SK-N-SH treated with all-trans-retinoic acid at 6 μM for 48 hours (cell line): ENCODE measurements around the gene KCNMA1.

Experiments
- ATAC-seq: fragments of 200-7000 bp; cut with Tn5 transposase; 3 replicates; pipeline ENCODE4 v1.9.1; 2020; ENCODE audit warnings: mild to moderate bottlenecking, moderate library complexity
- ARNTL ChIP-seq: fragments of 450-650 bp; formaldehyde crosslinking; IDR thresholded peaks from 2 replicates; pipeline ENCODE4 v1.5.0; 2020; ENCODE audit warnings: low read depth, mild to moderate bottlenecking, moderate library complexity, borderline replicate concordance
- BACH2 ChIP-seq: fragments of 250-450 bp; sonication (Bioruptor Pico); IDR thresholded peaks from 2 replicates; pipeline ENCODE4 v1.9.0; 2021; ENCODE audit warnings: mild to moderate bottlenecking, borderline replicate concordance
- CSDC2 ChIP-seq: fragments of 250-450 bp; sonication (Bioruptor Pico); IDR thresholded peaks from 2 replicates; pipeline ENCODE4 v1.5.0; 2020; ENCODE audit warnings: mild to moderate bottlenecking, moderate library complexity
- ESRRG ChIP-seq: fragments of 250-450 bp; sonication (Bioruptor Pico); IDR thresholded peaks from 2 replicates; pipeline ENCODE4 v1.6.1; 2021; ENCODE audit warnings: mild to moderate bottlenecking
- GLIS3 ChIP-seq: fragments of 250-450 bp; sonication (Bioruptor Pico); IDR thresholded peaks from 2 replicates; pipeline ENCODE4 v1.5.0; 2020; ENCODE audit warnings: mild to moderate bottlenecking, moderate library complexity
- ISL1 ChIP-seq: fragments of 250-450 bp; sonication (Bioruptor Pico); IDR thresholded peaks from 2 replicates; pipeline ENCODE4 v2.1.2; 2022; ENCODE audit warnings: mild to moderate bottlenecking, moderate library complexity
- OSR1 ChIP-seq: fragments of 250-450 bp; sonication (Bioruptor Pico); IDR thresholded peaks from 2 replicates; pipeline ENCODE4 v1.8.0; 2022; ENCODE audit warnings: moderate library complexity, mild to moderate bottlenecking, inconsistent platforms
- PPARA ChIP-seq: fragments of 250-450 bp; sonication (Bioruptor Pico); IDR thresholded peaks from 2 replicates; pipeline ENCODE4 v1.5.0; 2020; ENCODE audit warnings: mild to moderate bottlenecking, borderline replicate concordance
- RARB ChIP-seq: fragments of 250-450 bp; sonication (Bioruptor Pico); IDR thresholded peaks from 2 replicates; pipeline ENCODE4 v1.8.0; 2021; ENCODE audit warnings: mild to moderate bottlenecking, moderate library complexity
- SNAI2 ChIP-seq: fragments of 250-450 bp; sonication (Bioruptor Pico); IDR thresholded peaks from 2 replicates; pipeline ENCODE4 v1.5.0; 2020; ENCODE audit warnings: mild to moderate bottlenecking, moderate library complexity
- TCF4 ChIP-seq: fragments of 250-450 bp; sonication (Bioruptor Pico); IDR thresholded peaks from 2 replicates; pipeline ENCODE4 v1.8.0; 2021; ENCODE audit warnings: mild to moderate bottlenecking, moderate library complexity, borderline replicate concordance
- TOX ChIP-seq: fragments of 250-450 bp; sonication (Bioruptor Pico); IDR thresholded peaks from 2 replicates; pipeline ENCODE4 v1.8.0; 2021; ENCODE audit warnings: mild to moderate bottlenecking, moderate library complexity, borderline replicate concordance
- ZC3H10 ChIP-seq: fragments of 250-450 bp; sonication (Bioruptor Pico); IDR thresholded peaks from 2 replicates; pipeline ENCODE4 v1.5.1; 2021; ENCODE audit warnings: mild to moderate bottlenecking, moderate library complexity
- ZFP3 ChIP-seq: fragments of 250-450 bp; sonication (Bioruptor Pico); IDR thresholded peaks from 2 replicates; pipeline ENCODE4 v1.5.0; 2020; ENCODE audit warnings: mild to moderate bottlenecking, moderate library complexity
- ZFP30 ChIP-seq: fragments of 450-650 bp; formaldehyde crosslinking; IDR thresholded peaks from 2 replicates; pipeline ENCODE4 v1.5.0; 2022; ENCODE audit warnings: mild to moderate bottlenecking, moderate library complexity
- ZNF565 ChIP-seq: fragments of 450-650 bp; formaldehyde crosslinking; conservative IDR thresholded peaks from 2 replicates; pipeline ENCODE4 v1.5.0; 2020; ENCODE audit warnings: low read depth, mild to moderate bottlenecking, moderate library complexity
- ZNF70 ChIP-seq: fragments of 450-650 bp; formaldehyde crosslinking; IDR thresholded peaks from 2 replicates; pipeline ENCODE4 v1.5.0; 2020; ENCODE audit warnings: mild to moderate bottlenecking, moderate library complexity
- ZNF8 ChIP-seq: fragments of 450-650 bp; formaldehyde crosslinking; IDR thresholded peaks from 2 replicates; pipeline ENCODE4 v1.5.0; 2020; ENCODE audit warnings: mild to moderate bottlenecking, moderate library complexity
- TF ChIP-seq, protein P1 (sequence below): fragments of 250-450 bp; sonication (Bioruptor Pico); IDR thresholded peaks from 2 replicates; pipeline ENCODE4 v1.5.1; 2020; ENCODE audit warnings: low read depth, mild to moderate bottlenecking, moderate library complexity
- TF ChIP-seq, protein P2 (sequence below): fragments of 250-450 bp; sonication (Bioruptor Pico); IDR thresholded peaks from 2 replicates; pipeline ENCODE4 v1.8.0; 2020; ENCODE audit warnings: mild to moderate bottlenecking, moderate library complexity, borderline replicate concordance
- TF ChIP-seq, protein P3 (sequence below): fragments of 250-450 bp; sonication (Bioruptor Pico); IDR thresholded peaks from 2 replicates; pipeline ENCODE4 v1.5.0; 2020; ENCODE audit warnings: mild to moderate bottlenecking, moderate library complexity
- TF ChIP-seq, protein P4 (sequence below): fragments of 250-450 bp; sonication (Bioruptor Pico); IDR thresholded peaks from 2 replicates; pipeline ENCODE4 v1.8.0; 2021; ENCODE audit warnings: low read depth, mild to moderate bottlenecking, moderate library complexity, borderline replicate concordance

The KCNMA1 gene

DNA sequence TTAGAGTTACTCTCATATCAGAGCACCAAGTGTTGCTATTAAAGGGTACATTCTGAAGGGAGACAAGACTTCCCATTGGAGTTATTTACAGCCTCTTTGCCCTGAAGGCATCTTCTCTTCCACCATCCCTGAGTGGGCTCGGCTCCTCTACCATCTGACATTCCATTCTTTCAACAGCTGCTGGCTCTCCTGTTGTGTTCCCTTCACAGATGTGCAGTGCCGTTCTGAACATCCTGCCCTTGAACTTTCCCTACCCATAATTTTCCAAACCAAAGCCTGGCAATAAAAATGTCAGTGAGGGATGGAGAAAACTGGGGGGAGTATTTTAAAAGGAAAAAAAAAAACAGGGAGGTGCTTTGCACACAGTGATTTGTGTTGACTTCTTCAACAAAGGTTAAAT lies 392.9 kb downstream of the KCNMA1 start:
- TF ChIP-seq TCF4 (CRISPR knock-in tag) (no peak), ZFP30 (no peak), ZNF565 (CRISPR knock-in tag) (no peak), ZFP3 (CRISPR knock-in tag) (no peak), CSDC2 (CRISPR knock-in tag) (no peak), PPARA (CRISPR knock-in tag) (no peak), BACH2 (CRISPR knock-in tag) (no peak), GLIS3 (CRISPR knock-in tag) (no peak), ARNTL (CRISPR knock-in tag) (no peak), ZNF8 (CRISPR knock-in tag) (no peak), ESRRG (CRISPR knock-in tag) (no peak), TOX (CRISPR knock-in tag) (no peak), RARB (CRISPR knock-in tag) (no peak), SNAI2 (CRISPR knock-in tag) (no peak), ISL1 (CRISPR knock-in tag) (no peak), OSR1 (CRISPR knock-in tag) (no peak), ZC3H10 (CRISPR knock-in tag) (no peak)
- TF ChIP-seq, protein P1, sequence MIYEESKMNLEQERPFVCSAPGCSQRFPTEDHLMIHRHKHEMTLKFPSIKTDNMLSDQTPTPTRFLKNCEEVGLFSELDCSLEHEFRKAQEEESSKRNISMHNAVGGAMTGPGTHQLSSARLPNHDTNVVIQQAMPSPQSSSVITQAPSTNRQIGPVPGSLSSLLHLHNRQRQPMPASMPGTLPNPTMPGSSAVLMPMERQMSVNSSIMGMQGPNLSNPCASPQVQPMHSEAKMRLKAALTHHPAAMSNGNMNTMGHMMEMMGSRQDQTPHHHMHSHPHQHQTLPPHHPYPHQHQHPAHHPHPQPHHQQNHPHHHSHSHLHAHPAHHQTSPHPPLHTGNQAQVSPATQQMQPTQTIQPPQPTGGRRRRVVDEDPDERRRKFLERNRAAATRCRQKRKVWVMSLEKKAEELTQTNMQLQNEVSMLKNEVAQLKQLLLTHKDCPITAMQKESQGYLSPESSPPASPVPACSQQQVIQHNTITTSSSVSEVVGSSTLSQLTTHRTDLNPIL, result no peak
- TF ChIP-seq, protein P2, sequence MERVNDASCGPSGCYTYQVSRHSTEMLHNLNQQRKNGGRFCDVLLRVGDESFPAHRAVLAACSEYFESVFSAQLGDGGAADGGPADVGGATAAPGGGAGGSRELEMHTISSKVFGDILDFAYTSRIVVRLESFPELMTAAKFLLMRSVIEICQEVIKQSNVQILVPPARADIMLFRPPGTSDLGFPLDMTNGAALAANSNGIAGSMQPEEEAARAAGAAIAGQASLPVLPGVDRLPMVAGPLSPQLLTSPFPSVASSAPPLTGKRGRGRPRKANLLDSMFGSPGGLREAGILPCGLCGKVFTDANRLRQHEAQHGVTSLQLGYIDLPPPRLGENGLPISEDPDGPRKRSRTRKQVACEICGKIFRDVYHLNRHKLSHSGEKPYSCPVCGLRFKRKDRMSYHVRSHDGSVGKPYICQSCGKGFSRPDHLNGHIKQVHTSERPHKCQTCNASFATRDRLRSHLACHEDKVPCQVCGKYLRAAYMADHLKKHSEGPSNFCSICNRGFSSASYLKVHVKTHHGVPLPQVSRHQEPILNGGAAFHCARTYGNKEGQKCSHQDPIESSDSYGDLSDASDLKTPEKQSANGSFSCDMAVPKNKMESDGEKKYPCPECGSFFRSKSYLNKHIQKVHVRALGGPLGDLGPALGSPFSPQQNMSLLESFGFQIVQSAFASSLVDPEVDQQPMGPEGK (CRISPR knock-in tag), result no peak
- TF ChIP-seq, protein P3, sequence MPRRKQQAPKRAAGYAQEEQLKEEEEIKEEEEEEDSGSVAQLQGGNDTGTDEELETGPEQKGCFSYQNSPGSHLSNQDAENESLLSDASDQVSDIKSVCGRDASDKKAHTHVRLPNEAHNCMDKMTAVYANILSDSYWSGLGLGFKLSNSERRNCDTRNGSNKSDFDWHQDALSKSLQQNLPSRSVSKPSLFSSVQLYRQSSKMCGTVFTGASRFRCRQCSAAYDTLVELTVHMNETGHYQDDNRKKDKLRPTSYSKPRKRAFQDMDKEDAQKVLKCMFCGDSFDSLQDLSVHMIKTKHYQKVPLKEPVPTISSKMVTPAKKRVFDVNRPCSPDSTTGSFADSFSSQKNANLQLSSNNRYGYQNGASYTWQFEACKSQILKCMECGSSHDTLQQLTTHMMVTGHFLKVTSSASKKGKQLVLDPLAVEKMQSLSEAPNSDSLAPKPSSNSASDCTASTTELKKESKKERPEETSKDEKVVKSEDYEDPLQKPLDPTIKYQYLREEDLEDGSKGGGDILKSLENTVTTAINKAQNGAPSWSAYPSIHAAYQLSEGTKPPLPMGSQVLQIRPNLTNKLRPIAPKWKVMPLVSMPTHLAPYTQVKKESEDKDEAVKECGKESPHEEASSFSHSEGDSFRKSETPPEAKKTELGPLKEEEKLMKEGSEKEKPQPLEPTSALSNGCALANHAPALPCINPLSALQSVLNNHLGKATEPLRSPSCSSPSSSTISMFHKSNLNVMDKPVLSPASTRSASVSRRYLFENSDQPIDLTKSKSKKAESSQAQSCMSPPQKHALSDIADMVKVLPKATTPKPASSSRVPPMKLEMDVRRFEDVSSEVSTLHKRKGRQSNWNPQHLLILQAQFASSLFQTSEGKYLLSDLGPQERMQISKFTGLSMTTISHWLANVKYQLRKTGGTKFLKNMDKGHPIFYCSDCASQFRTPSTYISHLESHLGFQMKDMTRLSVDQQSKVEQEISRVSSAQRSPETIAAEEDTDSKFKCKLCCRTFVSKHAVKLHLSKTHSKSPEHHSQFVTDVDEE (CRISPR knock-in tag), result no peak
- no peak for ATAC-seq

DNA sequence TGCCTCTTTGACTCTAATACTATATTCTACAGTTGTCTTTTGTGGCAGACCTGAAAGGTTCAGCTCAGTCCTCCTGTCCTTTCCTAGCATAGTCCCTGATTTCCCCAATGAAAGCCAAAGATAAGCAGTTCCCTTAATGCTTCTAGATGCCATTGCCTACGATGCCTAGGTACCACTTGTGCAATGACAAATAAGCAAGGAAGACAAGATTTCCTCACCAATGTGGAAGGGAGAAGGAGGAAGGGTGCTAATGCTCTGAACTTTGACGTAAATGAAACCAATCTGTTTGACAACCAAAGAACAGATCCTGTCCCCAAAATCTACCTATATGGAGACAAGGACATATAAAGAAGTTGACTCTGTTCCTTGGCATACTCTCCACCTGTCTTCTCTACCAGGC lies 393.3 kb downstream of the KCNMA1 start:
- TF ChIP-seq ESRRG (CRISPR knock-in tag), result no peak
- TF ChIP-seq TCF4 (CRISPR knock-in tag), result no peak
- TF ChIP-seq ZFP30, result no peak
- TF ChIP-seq BACH2 (CRISPR knock-in tag), result no peak
- ATAC-seq, result no peak

DNA sequence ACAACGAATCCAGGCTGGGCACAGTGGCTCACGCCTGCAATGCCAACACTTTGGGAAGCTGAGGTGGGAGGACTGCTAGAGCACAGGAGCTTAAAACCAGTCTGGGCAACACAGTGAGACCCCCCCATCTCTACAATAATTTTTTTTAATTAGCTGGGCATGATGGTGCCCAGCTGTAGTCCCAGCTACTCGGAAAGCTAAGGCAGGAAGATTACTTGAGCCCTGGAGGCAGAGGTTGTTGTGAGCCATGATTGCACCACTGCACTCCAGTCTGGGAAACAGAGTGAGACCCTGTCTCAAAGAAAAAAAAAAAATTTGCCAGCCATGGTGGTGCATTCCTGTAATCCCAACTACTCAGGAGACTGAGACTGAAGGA lies 396.3 kb downstream of the KCNMA1 start:
- TF ChIP-seq ZFP3 (CRISPR knock-in tag), result no peak
- no peak for TF ChIP-seq TOX (CRISPR knock-in tag)
- TF ChIP-seq ISL1 (CRISPR knock-in tag), result no peak
- TF ChIP-seq, protein P2 (CRISPR knock-in tag), result no peak
- TF ChIP-seq RARB (CRISPR knock-in tag), result no peak
- no peak for TF ChIP-seq ZNF565 (CRISPR knock-in tag)
- no peak for TF ChIP-seq CSDC2 (CRISPR knock-in tag)
- TF ChIP-seq, protein P4, sequence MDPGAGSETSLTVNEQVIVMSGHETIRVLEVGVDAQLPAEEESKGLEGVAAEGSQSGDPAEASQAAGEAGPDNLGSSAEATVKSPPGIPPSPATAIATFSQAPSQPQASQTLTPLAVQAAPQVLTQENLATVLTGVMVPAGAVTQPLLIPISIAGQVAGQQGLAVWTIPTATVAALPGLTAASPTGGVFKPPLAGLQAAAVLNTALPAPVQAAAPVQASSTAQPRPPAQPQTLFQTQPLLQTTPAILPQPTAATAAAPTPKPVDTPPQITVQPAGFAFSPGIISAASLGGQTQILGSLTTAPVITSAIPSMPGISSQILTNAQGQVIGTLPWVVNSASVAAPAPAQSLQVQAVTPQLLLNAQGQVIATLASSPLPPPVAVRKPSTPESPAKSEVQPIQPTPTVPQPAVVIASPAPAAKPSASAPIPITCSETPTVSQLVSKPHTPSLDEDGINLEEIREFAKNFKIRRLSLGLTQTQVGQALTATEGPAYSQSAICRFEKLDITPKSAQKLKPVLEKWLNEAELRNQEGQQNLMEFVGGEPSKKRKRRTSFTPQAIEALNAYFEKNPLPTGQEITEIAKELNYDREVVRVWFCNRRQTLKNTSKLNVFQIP (CRISPR knock-in tag), result no peak
- TF ChIP-seq ZNF8 (CRISPR knock-in tag), result no peak
- no peak for TF ChIP-seq ZC3H10 (CRISPR knock-in tag)
- no peak for TF ChIP-seq SNAI2 (CRISPR knock-in tag)
- TF ChIP-seq, protein P1, result no peak
- TF ChIP-seq TCF4 (CRISPR knock-in tag), result no peak
- no peak for TF ChIP-seq ZFP30
- no peak for TF ChIP-seq OSR1 (CRISPR knock-in tag)
- TF ChIP-seq BACH2 (CRISPR knock-in tag), result no peak
- no peak for TF ChIP-seq ARNTL (CRISPR knock-in tag)
- no peak for TF ChIP-seq ESRRG (CRISPR knock-in tag)
- TF ChIP-seq PPARA (CRISPR knock-in tag), result no peak
- no peak for TF ChIP-seq ZNF70
- ATAC-seq, result no peak
